AG10803 (cell line): ENCODE data around the gene ST7.
"Not testable (repeated sequence)": the region's sequence is repeated elsewhere in the genome, so short reads cannot be mapped to it uniquely, and the experiment has no call there.

Experiments
- DNase-seq: peaks from one replicate; pipeline ENCODE4 v3.0.0; 2010; ENCODE audit warnings: low read depth
- H3K4me3 ChIP-seq: 2 replicates; pipeline ENCODE4 v1.5.1; 2011; ENCODE audit warnings: mild to moderate bottlenecking, low read length, control low read depth
- CTCF ChIP-seq: conservative IDR thresholded peaks from 2 replicates; pipeline ENCODE4 v1.5.1; 2011; ENCODE audit warnings: mild to moderate bottlenecking, low read length, control low read depth, inconsistent platforms

Gene ST7

DNA sequence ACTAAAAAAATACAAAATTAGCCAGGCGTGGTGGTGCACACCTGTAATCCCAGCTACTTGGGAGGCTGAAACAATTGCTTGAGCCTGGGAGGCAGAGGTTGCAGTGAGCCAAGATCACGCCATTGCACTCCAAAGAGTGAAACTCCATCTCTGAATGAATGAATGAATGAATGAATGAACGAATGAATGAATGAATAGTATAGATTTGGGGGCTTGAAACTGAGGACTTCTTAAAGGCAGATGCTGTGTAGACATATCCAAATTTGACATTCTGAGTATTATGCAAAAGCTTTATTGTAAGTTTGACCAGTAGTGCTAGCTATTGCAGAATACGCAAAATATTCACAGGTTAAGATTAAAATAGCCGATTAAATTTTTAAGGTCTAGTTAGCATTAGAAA lies 30.8 kb upstream of the ST7 start:
- H3K4me3 ChIP-seq, result no peak overlapping the region
- TF ChIP-seq CTCF, result no peak
- no peak for DNase-seq

GRCh38 chr7:116924741-116925140 lies 28.6 kb upstream of the ST7 start:
- no peak for TF ChIP-seq CTCF
- no peak for DNase-seq
- no peak overlapping the region for H3K4me3 ChIP-seq

- DNase-seq, result no peak
- H3K4me3 ChIP-seq, result no peak overlapping the region
- no peak for TF ChIP-seq CTCF
Observed at GRCh38 chr7:116929021-116929420, 24.3 kb upstream of the ST7 start.

GRCh38 chr7:116929914-116930913 lies 23.1 kb upstream of the ST7 start:
- no peak overlapping the region for H3K4me3 ChIP-seq
- peak; percentile 93 for TF ChIP-seq CTCF
- DNase-seq, result peak; percentile 69

DNA sequence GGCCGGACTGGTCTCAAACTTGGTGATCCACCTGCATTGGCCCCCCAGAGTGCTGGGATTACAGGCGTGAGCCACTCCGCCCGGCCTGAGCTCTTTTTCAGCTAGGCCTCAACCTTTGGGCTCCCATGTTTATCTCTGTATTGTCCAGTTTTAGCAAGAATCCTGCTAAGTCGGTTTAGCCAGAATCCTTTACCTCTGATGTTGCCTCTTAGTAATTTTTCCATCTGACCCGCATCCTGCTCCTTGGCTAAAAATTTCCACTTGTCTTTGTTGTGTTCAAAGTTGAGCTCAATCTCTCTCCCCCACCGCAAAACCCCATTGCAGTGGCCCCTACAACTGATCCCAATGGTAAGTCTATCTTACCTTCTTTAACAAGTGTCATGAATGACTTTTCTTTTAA lies 20.7 kb upstream of the ST7 start:
- no peak for TF ChIP-seq CTCF
- no peak for DNase-seq

DNA sequence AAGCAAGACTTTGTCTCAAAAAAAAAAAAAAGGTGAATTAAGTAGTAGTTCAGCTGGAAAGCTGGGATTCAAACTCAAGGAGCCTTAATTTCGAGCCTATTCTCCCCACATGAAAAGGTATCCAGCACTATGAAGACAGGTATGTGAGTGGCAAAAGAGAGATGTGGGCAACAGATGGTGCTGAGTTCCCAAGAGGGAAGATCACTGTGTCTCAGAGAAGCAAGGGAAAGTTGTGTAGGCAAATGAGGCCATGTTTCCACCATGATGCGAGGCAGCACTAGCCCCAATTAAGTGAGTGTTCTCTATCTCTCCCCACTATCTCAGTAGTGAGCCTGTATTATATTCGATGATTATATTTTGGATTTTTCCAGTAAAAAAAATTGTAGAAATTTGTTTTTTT lies 19.8 kb upstream of the ST7 start:
- no peak for DNase-seq
- no peak for TF ChIP-seq CTCF
- H3K4me3 ChIP-seq, result no peak overlapping the region

More for the DNA sequence above, 20.7 kb upstream of the ST7 start:
- no peak overlapping the region for H3K4me3 ChIP-seq

DNA sequence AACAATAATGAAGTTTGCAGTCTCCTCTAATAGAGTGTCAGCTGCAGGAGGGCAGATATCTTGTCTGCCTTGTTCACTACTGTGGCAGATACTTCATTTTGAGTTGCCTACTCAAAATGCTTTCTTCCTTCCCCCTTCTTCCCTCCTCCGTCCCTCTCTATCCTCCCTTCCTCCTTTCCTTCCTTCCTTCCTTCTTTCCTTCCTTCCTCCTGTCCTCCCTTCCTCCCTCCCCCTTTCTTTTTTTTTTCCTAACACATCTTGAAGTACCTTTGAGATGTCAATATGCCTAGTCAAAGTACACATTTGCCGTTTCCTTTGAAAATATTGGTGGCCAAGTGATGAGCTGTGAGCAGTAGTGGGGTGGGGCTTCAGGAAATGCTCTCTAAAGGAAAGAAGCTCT lies 18.7 kb upstream of the ST7 start:
- H3K4me3 ChIP-seq, result no peak overlapping the region
- no peak for TF ChIP-seq CTCF
- no peak for DNase-seq

DNA sequence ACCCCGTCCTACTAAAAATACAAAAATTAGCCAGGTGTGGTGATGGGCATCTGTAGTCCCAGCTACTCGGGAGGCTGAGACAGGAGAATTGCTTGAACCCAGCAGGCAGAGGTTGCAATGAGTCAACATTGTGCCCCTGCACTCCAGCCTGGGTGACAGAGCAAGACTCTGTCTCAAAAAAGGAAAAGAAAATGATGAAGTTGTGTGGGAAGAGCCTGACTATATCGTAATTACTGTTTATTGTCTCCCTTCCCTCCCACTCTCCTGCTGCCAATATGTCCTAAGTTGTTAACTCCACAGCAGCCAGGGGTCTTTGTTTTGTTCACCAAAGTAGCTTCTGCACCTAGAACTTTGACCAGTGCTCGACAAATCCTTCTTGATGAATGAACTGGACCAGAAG lies 16.5 kb upstream of the ST7 start:
- DNase-seq, H3K4me3 ChIP-seq: not testable (repeated sequence)
